ENCODE results near the gene PUM2.

Gene PUM2

DNA sequence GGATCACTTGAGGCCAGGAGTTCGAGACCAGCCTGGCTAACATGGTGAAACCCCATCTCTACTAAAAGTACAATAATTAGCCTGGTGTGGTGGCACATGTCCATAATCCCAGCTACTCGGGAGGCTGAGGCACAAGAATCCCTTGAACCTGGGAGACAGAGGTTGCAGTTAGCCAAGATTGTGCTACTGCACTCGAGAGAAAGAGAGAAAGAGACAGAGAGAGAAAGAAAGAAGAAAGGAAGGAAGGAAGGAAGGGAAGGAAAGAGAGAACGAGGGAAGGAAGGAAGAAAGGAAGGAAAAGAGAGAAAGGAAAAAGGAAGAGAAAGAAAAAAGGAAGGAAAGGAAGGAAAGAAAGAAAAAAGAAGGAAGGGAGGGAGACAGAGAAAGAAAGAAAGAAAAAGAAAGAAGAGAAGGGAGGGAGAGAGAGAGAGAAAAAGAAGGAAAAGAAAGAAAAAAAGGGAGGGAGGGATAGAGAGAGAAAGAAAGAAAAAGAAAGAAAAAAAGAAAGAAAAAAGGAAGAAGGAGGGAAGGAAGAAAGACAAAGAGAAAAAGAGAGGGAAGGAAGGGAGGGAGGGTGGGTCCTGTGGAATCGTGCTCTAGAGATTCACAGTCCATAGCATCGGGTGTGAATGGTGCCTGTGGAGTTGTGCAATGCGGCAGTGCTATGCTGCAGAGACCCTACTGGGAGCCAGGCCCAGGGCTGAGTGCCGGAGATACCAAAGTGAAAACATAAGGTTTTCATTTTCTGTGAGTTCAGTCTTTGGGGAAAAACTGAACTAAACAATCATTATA is 121.1 kb downstream of the PUM2 start:
- no peak for DNase-seq

DNA sequence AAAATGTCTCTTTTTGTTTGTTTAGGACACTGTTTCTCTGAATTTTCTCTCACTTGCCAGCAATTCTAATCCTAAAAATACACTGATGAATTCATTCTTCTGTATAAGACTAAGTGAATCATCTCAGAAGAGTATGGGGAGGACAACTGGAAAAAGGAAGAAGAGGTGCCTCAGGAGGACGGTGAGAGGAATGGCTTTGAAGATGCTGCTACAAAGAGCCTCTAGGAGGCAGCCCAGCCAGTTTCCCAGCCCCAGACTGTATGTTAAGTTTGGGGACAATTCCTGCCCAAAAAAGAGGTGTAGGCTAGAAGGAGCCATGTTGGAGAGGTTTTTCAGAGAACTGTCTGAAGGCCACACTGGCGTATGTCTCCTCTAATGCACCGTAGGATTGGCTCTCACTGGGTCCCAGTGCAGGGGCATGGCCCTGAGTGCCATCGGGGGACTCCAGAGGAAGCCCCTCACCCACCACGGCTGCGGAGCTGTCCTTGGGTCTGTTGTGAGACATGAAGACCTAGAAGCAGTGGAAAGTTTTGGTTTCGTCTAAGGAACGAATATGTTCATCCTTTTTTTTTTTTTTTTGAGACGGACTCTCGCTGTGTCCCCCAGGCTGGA is 122.6 kb downstream of the PUM2 start:
- DNase-seq = no peak

DNA sequence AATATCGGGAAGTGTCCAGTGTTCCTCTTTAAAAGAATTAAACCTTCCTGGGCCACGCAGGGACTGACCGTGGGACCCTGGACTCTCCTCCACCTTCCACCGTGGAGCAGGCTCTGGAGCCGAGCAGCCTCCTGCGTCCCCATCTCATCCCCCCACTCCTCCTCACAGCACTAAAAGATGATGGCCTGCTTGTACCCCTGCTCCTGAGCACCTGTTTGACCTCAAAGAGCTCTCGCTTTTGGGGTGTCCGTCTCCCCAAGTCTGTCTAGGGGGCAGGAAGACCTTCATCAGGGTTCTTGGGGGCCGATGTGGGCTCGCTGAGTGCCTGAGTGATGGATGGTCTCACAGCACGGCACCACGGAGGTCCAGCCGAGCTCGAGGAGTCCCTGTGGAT is 124.5 kb downstream of the PUM2 start:
- no peak for DNase-seq

DNA sequence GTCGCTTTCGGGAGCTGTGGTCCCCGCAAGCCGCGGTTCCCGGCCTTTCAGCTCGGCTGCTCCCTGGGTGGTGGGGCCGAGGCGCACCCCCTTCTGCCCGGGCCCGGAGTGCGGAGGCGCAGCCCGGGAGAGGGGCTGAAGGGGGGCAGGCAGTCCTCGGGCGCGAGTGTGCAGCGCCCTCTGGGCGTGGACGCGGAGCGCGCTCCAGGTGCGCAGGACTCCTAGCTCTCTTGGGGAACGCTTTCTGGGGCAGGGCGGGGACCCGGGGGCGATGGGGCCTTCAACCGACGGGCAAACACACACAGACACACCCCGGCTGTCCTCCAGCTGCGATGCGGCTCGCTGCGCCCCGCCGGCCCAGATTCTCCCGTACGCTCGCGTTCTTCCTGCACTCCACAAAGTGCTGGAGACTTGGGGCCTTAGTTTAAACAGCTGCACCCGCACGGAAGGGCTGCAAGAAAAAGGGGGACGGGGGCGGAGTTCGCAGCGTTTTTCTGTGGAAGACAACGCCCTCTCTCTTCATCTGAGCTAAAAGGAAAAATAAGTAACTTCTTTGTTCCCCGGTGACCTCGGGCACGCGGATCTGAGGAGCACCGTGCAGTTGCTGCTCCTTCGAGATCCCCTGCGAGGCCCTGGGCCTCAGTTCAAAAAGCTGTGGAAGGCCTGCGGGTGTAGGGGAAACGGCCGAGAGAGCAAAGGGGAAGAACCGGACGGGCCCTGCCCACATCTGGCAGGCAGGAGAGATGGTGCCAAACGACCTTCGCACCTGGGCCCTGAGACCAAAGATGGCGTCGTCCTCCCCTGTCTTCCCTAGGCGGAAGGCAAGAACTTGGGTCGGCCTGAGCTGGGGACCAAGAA is 125.1 kb downstream of the PUM2 start:
- no peak for DNase-seq

DNA sequence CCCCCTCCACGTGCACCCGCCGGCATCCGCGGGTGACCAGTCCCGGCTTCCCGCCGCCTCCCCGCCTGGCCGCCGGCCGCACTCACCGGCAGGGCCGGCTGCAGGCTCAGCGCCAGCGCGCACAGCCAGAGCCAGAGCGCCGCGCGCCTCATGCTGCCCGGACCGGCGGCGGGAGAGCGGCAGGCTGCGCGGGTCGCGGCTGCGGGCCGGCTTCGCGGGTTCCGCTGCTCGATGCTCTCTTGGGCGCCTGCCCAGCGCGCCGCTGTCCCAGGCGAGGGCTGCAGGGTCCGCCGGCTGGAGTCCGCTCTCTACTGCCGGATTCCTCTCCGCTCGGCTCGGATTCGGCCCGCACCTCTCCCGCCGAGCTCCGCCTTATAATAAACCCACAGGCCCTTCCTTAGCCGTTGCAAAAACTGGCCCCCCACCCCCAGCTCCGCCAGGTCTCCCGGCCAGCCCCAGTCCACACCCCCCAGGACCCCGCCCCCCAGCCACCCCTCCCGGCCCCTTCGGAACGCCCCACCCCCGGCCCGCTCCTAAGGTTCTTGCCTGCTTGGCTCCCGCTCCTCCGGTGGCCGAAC is 125.8 kb downstream of the PUM2 start, which contains the start of gene SDC1:
Gene SDC1, minus strand, starts transcription at position 415 of the 578 bp plus-strand sequence. Its CDS starts 263 bp downstream, at position 152.
- DNase-seq = no peak

DNA sequence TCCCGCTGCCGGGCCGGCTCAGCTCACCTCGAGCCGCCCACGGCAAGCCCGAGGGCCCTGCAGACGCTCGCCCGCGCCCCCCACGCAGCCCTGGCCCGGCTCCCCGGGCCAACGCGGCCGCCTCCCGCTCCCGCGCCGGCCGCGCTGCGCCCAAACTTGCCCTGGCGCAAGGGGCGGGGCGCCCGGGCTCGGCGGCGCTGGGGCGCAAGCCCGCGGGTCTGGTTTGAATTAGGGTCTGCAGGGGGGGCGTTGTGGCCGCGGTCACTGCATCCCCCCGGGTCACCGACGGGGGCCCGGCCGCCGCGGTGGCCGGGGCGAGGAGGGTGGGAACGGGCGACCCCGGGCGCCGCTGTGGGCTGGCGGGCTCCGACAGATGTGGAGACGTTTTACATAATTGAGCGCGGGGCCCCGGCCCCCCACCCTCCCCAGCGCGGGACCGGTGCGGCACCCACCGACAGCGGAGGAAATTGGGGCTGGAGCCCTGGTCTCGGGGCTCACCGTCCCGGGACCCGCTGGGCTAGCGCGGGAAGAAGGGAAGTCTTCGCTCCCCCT is 126.4 kb downstream of the PUM2 start:
- DNase-seq = no peak

DNA sequence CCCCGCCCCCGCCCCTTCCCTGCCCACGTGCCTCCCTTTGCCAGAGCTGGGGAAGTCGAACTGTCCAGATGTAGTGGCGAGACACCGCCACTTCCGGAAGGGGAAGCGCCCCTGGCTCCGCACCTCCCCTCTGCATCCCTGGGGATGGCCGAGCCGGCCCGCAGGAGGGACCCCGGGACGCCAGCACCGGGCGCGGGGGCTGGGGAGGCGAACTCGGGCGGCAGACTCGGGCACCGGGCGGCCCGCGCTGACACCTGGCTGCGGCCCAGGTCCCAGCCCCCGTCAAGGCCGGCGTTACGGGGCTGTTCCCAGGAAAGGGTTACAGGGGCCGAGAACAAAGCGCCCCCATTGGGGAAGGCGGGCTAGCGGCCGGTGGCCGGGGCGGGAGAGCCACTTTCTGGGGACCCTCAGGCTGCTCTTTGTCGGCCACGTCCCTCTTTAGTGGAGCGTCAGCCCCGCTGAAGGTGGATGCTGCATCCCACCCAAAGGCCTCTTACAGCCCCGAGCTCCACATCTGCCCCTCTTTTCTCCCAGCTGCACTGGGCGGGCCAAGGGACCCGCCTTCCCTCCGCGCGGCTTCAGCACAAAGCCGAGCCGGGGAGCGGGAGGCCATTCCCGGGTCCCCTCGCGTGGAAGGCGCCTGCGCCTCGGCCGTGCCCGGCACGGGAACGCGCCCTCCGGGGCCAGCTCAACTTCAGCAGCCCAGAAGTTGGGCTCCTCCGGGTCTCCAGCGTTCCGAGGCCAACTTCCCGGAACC is 127.1 kb downstream of the PUM2 start:
- no peak for DNase-seq

DNA sequence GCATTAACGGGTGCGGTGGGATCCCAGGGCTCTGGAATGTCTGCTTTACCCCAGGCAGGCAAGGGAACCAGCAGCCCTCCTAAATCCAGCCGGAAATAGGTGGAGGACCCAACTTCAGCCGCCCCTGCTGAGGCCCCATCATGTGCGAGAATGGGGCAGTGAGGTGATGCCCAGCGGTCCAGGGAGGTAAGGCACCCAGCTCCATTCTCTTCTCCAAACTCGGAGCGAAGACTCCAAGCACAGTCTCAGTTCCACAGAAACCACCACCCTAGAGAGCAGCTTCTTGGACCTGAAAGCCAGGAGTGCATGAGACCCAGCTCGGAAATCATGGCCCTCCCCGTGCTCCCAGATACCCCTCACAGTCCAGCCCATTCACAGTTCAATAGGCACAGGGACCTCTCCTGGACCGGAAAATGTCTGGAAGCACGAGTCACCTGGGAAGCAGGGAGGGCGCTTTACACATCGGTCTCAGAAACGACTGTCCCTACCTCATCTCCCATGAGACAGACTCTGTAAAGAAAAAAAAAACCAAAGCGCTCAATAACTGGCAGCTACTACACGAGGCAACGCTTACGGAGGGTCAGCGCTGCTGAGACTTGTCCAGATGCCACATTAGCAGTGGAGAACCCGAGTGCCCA is 127.8 kb downstream of the PUM2 start:
- no peak for DNase-seq

DNA sequence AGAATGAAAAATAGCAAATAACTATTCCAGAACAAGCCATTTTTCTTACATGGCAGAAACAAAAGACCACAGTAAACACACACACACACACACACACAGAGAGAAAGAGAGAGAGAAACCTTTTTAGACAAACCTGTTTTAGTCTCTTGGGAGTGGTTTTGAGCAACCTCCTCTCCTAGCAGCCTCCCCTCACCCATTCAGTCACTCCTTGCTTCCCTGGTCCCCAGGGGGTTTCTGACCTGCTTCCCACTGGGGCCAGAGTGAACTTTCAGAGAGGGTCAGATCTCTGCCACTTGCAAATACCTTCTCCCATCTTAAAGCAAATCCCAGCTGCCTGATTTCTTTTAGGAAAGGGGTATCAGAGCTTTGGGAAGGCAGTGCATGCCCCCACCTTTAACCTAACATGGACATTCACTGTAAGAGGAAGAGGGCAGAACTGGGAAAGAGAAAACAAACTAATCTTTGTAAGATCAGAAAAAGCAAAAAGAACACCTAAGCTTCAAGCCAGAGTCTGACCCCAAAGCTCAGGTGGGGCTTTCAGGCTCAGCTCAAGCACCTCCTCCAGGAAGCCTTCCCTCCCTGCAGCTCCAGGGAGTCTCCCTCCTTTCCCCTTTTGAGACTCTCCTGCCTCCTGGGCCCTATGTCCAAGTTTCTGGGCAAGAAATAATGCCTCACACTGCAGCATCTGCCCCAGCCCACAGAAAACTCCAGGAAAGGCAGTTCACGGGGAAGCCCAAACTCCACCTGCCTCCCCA is 128.5 kb downstream of the PUM2 start:
- DNase-seq = no peak

DNA sequence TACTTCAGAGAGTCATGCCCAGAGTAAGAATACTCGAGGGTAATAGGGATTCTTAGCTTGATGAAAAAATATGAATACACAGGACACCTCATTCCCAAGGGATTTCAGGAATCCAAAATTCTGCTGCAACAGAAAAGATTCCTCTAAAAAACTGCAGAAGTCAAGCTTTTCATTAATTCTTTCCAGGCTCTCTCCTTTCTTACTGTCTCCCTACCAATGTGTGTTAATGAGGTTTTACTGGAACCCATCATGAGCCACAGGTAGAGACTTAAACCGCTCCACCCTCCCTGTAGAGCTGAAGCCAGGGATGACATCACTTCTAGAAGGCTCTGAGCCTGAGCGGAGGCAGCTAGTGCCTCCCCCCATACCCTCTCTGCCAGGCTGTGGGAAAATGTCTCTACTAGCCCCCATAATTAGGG is 129.1 kb downstream of the PUM2 start:
- DNase-seq = no peak

DNA sequence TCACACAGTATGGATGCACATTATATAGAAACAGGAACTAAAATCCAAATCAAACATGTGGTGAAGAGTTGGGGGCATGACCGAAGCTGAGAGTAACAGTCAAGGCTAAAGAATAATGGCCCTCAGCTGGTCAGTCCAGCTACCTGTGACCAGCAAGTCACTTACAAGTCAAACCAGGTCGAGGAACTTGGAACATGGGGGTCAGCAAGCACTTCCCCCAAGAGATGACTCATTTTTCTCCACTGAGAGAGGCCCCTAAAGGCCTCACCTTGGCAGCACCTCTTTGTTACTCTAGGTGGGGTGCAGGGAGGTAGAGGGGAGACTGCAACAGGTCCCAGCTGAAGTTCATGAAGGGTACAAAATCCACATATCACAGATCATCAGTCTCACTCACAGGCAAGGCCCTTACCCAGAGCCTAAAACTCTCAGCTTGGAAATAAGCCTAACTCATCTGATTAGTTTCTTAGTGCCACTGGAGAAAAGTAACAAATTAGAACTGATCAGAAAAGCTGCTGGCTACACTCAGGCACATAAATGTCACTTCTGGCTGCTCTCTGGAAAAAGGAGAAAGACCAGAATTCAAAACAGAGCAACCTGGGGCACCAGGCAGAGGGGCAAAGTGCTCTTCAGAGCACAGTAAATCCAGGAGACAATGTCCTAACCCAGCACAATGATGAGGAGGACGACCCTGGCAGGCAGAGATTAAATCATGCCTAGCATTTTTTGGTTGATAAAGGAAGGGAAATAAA is 129.7 kb downstream of the PUM2 start:
- no peak for DNase-seq

DNA sequence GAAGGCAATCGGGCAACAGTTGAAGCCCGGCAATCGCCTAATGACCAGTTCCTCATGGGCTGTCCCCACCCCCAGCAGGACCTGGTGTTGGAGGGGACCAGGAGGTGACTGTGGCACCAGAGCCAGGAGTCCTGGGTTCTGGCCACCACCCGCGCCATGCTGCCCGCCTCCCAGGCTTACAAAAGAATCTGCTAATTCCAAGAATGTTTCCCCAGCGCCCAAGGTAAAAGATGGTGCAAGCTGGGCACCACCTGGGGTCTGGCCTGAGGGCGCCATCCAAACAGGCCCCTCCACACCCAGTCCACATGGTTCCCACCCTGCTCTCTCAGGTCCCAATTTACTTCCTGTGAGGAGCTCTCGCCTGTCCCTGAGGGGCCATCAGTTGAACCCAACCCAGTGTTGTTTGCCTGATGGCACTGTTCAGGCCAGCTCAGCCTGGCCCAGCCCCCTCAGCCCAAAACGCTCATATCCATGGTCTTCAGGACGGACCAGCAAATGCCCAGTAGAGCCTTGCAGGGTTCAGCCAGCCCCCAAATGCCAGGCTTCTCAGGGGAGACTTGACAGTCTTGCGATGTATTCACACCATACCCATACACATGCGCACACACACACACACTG is 130.8 kb downstream of the PUM2 start:
- DNase-seq = no peak

DNA sequence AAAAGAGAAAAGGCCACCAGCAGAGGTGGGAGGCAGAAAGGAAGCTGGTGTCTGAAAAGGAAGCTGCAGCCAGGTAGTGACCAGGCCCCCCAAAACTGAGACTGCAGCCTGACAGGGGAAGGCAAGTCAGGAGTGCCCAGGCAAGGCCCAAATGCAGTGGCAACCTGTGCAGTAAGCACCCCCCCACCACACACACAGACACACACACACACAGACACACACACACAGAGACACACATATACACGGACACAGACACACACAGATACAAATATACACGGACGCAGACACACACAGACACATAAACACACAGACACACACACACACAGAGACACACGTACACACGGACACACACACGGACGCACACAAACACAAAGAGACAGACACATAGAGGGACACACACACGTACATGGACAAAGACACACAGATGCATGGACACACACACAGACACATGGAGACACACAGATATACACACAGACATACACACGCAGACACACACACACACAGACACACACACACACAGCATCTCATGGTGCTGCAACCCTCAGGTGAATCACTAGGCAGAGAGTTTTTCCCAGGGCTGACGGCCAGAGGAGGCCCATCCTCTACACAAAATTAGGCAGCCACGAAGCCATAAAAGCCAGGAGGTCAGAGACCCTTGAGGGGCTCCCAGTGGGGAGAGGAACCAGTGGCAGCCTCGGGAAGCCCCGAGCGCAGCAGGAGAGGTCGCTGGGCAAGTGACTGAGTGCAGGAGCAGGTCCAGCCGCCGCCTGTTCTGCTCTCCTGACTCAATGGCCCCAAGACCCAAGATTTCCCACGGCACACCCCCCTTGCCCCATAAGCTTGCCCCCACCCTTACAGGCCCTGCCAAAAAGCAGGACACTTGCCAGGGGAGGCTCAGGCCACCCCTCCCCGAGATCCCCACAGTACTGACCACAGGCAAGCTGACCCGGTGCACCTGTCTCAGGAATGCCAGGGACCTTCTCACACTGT is 132.0 kb downstream of the PUM2 start:
- DNase-seq = no peak

DNA sequence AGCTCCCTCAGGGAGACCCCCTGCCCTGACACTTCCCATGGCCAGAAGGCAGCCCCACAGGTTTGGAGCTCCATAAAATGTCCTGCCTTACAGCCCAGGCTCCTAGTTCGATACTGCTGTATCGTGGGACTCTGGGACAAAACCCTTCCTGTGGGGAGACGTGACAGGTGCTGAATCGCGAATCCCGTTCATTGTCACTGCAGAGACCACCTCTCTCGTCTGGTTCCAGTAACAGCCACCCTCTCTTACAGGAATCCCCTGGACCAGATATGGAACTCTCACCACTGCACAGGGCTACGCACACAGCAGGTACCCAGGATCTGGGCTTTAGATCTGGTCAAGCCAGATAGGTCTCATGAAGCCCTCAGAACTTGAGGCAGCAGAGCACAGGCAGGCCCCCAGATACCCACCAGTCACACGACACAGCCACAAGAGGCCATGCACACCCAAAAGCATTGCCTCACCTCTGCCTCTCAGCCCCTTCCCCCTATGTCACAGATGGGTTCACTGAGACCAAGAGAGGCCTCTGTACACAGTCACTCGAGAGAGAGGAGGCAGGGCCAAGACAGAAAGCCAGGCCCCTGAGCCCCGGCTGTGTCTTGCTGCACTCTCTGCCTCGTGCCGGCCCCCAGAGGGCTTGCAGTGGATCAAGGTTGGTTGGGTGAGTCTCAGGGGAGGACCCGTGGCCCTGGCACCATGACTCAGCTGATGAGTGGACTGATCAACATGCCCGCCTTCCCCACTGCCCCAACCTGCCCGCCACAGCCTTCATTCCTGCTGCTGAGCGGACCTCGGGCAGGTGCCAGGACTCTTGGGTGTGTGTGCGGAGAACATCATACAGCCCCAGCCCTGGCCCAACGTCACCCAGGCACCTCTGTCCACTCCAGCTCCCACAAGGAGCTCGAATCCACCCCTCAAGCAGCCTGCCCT is 133.3 kb downstream of the PUM2 start:
- DNase-seq = no peak

DNA sequence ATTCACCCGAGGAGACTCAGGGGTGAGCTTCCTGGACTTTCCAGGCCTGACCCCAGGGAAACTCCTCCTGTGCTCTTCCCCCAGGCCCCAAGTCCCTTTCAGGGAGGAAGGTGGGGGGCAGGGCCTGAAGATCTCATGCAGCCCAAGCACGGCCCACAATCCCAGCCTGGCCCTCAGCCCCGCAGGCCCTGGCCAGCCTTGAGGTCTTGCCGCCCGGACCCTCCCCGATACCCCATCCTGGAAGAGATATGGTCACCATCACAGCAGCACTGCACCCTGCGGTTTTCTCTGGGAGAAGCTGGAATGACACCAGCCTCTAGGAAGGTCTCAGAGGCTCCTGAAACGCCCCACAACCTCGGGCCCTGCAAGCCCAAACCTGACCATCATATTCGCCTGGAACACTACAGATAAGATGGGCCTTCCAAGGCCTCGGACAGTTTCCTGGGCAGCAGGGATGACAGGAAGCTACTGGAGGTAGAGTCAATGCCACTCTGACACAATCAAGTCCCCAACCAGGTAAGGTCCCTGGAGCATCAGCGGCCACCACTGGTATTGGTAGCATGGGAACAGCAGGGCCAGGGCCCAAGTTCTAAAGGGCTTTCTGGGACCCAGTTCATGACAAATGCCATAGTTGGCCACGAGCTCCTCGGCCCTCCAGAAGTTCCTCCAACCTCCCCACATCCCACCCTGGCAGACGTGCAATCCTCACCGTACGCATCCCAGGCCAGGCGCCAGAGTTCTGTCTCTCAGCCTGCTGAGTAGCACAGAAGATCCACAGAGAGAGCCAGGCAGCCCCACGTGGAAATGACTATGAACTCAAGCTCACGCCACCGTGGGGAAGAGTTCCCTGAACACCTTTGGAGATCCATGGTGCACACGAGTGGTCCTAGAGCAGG is 134.3 kb downstream of the PUM2 start:
- no peak for DNase-seq

Measured in T-helper 9 cell (primary cell).